Body of pancreas (tissue), 4 donors: ENCODE data around the gene ADGRG3. TPM values are rescaled to one million over a fixed set of nuclear protein-coding genes. Genes with fewer than 3 reads are reported as not detected.
A peak's percentile ranks its signal among the peaks of the same experiment; 100 is the strongest.

Source experiments
- ATAC-seq: fragments of 150-250 bp; one replicate; pipeline ENCODE4 v1.9.1; 2016
- DNase-seq, 4 donors: peaks; one replicate each; pipeline ENCODE4 v3.0.0-alpha.2; 2019
- H3K27ac ChIP-seq, 4 donors: fragments of 200-600 bp; sonication (generic); 1 replicate in 3 of 4; 2 replicates in 1 of 4; pipeline versions ENCODE4 v1.5.1 to v1.6.1; 2016 to 2019; ENCODE audit warnings: mild to moderate bottlenecking in 1 of 4, mixed read lengths in 1 of 4, moderate library complexity in 1 of 4
- H3K27me3 ChIP-seq, 2 donors: fragments of 200-600 bp; sonication (generic); one replicate each; pipeline ENCODE4 v1.6.0; 2016; ENCODE audit warnings: mild to moderate bottlenecking in 1 of 2
- H3K36me3 ChIP-seq, 2 donors: fragments of 200-600 bp; sonication (generic); replicated peaks in 1 of 2; 2 replicates each; pipeline ENCODE4 v1.5.1; 2016; ENCODE audit warnings: low read depth in 2 of 2; ENCODE audit not compliant: insufficient read depth in 1 of 2
- H3K4me1 ChIP-seq: fragments of 200-600 bp; sonication (generic); one replicate; pipeline ENCODE4 v1.6.0; 2016
- H3K4me3 ChIP-seq, 2 donors: fragments of 200-600 bp; sonication (generic); 1 replicate in 1 of 2; 2 replicates in 1 of 2; pipeline ENCODE4 v1.5.1; 2016 to 2019
- H3K9me3 ChIP-seq, 3 donors: fragments of 200-600 bp; sonication (generic); 1 replicate in 2 of 3; 2 replicates in 1 of 3; pipeline ENCODE4 v1.5.1; 2016
- CTCF ChIP-seq, 7 experiments: fragments of 450-650 bp in 4 of 7; fragments of 200-600 bp in 3 of 7; sonication (generic) in 3 of 7; IDR thresholded peaks; one replicate each; pipeline ENCODE4 v1.5.1; 2016 to 2019; ENCODE audit warnings: antibody characterized with exemption in 7 of 7
- POLR2A ChIP-seq, 3 donors: fragments of 450-650 bp; IDR thresholded peaks; one replicate each; pipeline ENCODE4 v1.6.1; 2016; ENCODE audit warnings: antibody characterized with exemption in 3 of 3, mild to moderate bottlenecking in 2 of 3
- WGBS, 2 donors: methylation state at CpG; one replicate each; pipeline ENCODE4 v1.1.5; 2017; 5-methylcytosine and 5-hydroxymethylcytosine counted together
- intact Hi-C: fragments of 100-400 bp; cut with DNase I; formaldehyde crosslinking; loops from one replicate; pipeline ENCODE4 v1.15.1; 2023
- total RNA-seq, 2 donors: library from RNA; depleted of rRNA; stranded (reverse); fragments of >200 nt; gene quantifications; one replicate each; pipeline ENCODE4 v1.1.0, GENCODE V29; 2016

Gene ADGRG3
- total RNA-seq, 2 donors from 2014 or later = 2.0 to 6.0 TPM

- H3K27ac ChIP-seq = peak within 1 kb of the TSS; percentile 83 to 91 (median 88)
- intact Hi-C loops = no loop called here
Observed at GRCh38 chr16:57735755-57736418, 67.8 kb downstream of the ADGRG3 start, which contains the start of gene KATNB1. Gene KATNB1, plus strand, starts transcription at chr16:57735770. Its CDS starts 1,474 bp downstream, at chr16:57737244.

GRCh38 chr16:57736419-57737351 lies 68.6 kb downstream of the ADGRG3 start:
- intact Hi-C loops = no loop called here
- ATAC-seq (no peak), DNase-seq (peak in 3 of 4 donors; percentile 51 to 54 (median 53))
- H3K9me3 ChIP-seq = no peaks in the 10 kb centered on the region
- H3K36me3 ChIP-seq = no peaks in the 10 kb centered on the region
- peak overlapping the region; percentile 27 to 82 (median 72) for H3K27ac ChIP-seq
- H3K27me3 ChIP-seq = no peaks in the 10 kb centered on the region
- no peak for TF ChIP-seq POLR2A (IDR thresholded peaks at IDR 0.05)
- peak in 2 of 7 experiments; percentile 26 to 37 for TF ChIP-seq CTCF (IDR thresholded peaks at IDR 0.05)
- peak overlapping the region; percentile 96 to 100 for H3K4me3 ChIP-seq
- peaks cover 21% of the 10 kb centered on the region for H3K4me1 ChIP-seq
- 13 to 24% methylated on average over 9 to 23 of the region's 23 CpGs for WGBS, 2 donors

More at GRCh38 chr16:57735755-57736418, 67.8 kb downstream of the ADGRG3 start, which contains the start of gene KATNB1:
- H3K4me1 ChIP-seq = peaks cover 21% of the 10 kb centered on the region
- peak; percentile 28 for ATAC-seq
- H3K9me3 ChIP-seq = no peaks in the 10 kb centered on the region
- 2% methylated on average over 31 to 35 of the region's 35 CpGs for WGBS, 2 donors
- H3K27me3 ChIP-seq = no peaks in the 10 kb centered on the region
- no peaks in the 10 kb centered on the region for H3K36me3 ChIP-seq
- TF ChIP-seq POLR2A (IDR thresholded peaks at IDR 0.05) (no peak), CTCF (IDR thresholded peaks at IDR 0.05) (no peak)
- no peak for DNase-seq
- peak within 1 kb of the TSS; percentile 96 to 100 for H3K4me3 ChIP-seq

GRCh38 chr16:57738844-57739243 lies 70.7 kb downstream of the ADGRG3 start:
- H3K4me1 ChIP-seq = peaks cover 21% of the 10 kb centered on the region
- no peak overlapping the region for H3K27ac ChIP-seq
- no peak for ATAC-seq
- intact Hi-C loops = no loop called here
- H3K4me3 ChIP-seq = no peak overlapping the region
- WGBS, 2 donors = 92 to 100% methylated on average over 6 to 7 of the region's 7 CpGs
- no peaks in the 10 kb centered on the region for H3K36me3 ChIP-seq
- no peak for DNase-seq
- no peak for TF ChIP-seq POLR2A (IDR thresholded peaks at IDR 0.05)
- TF ChIP-seq CTCF (IDR thresholded peaks at IDR 0.05) = no peak
- H3K27me3 ChIP-seq = no peaks in the 10 kb centered on the region
- no peaks in the 10 kb centered on the region for H3K9me3 ChIP-seq

Other genes with a start within 250 kb of the ADGRG3 start
- 10 to 100 TPM; 13.5 to 19.4 TPM for gene CIAPIN1, start 220.9 kb upstream of the ADGRG3 start, total RNA-seq
- gene COQ9, start 220.8 kb upstream of the ADGRG3 start, total RNA-seq = 10 to 100 TPM; 38.7 to 56.0 TPM
- 10 to 100 TPM; 34.9 to 77.3 TPM for gene POLR2C, start 205.6 kb upstream of the ADGRG3 start, total RNA-seq
- gene DOK4, start 181.8 kb upstream of the ADGRG3 start, total RNA-seq = 10 to 100 TPM; 33.0 to 36.1 TPM
- 10 to 100 TPM; 10.6 to 22.4 TPM for gene CCDC102A, start 131.7 kb upstream of the ADGRG3 start, total RNA-seq
- under 1 TPM; 0.78 to 0.99 TPM for gene ADGRG5, start 125.7 kb upstream of the ADGRG3 start, total RNA-seq
- 10 to 100 TPM; 53.7 to 61.6 TPM for gene ADGRG1, start 39.7 kb upstream of the ADGRG3 start, total RNA-seq
- gene DRC7, start 26.5 kb downstream of the ADGRG3 start, total RNA-seq = 1 to 10 TPM in 1 of 2 donors, not detected in 1; 1.3 TPM
- 10 to 100 TPM; 13.7 to 14.2 TPM for gene KATNB1, start 67.5 kb downstream of the ADGRG3 start, total RNA-seq
- gene KIFC3, start 134.2 kb downstream of the ADGRG3 start, total RNA-seq = 100 to 1,000 TPM; 120 to 205 TPM